RPMI8226 (cell line): ENCODE results near the gene TBKBP1.

Experiments used
- DNase-seq: peaks from one replicate; pipeline ENCODE4 v3.0.0-alpha.2; 2015

Gene TBKBP1

GRCh38 chr17:47700471-47701449 lies 6.8 kb downstream of the TBKBP1 start:
- DNase-seq: no peak

- DNase-seq: no peak
These were observed 7.6 kb downstream of the TBKBP1 start for GRCh38 chr17:47701608-47702007.

DNA sequence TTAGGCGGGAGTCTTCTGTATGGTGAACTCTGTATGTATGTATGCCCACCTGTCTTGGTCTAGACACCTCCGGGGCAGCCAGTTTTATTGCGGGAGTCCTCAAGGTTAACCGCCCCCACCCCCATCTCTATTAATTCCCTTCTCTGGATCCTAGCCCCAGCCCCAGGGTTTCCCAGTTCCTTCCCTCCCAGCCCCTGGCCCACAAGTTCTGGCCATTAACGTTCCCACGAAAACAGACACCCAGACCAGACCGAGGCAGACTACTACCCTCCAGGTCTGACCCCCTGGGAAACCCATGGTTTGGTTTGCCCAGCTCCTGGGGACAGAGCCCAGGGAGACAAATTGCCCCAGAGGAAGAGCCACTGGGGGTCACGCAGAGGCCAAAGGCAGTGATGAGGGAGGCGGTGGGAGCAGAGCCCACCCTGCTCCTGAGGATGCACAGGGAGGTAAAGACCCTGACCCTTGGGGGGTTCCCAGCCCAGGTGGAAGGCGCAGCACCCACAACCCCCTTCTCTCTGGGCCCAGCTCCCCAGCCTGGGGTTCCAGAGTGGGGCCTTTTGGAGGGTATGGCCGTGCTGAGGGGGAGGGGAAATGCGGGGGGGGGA lies 8.5 kb downstream of the TBKBP1 start:
- DNase-seq: no peak

DNA sequence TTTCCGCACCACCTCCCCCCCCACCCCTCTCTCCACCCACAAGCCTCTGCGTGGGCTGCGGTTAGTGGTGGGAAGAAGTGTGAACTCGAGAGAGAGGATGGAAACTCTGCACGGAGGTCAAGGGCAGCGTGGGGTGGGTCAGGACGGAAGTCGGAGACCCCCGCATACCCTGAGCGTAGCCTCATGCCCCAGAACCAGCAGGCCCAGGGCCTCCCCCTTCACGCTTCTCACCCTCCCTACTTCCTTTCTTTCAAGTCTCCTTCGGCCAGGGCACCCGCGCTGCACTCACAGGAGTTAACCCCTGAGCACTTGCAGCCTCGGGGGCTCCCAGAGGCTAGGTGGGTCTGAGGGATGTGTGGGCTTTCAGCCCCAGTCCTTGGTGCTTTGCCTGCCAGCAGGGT lies 9.2 kb downstream of the TBKBP1 start:
- no peak for DNase-seq

GRCh38 chr17:47703671-47704070 lies 9.7 kb downstream of the TBKBP1 start:
- DNase-seq: no peak

DNA sequence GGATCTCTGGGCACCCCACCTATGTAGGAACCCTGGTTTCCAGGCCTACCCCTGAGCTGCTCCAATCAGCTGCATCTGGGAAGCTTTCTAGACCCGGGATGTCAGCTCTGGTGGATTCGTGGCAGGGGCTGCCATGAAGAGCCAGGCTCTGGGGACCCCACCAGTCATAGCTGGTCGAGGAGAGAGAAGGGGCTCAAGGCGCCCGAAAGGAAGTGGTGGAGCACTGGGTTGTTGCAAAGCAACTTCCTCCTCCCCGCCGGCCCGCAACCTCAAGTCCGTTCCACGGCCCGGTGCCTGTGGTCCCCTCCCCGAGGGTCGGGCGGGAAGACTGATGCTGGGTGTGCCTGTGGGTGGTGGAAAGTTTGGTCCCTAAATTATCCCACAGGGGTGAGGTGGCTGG lies 10.2 kb downstream of the TBKBP1 start:
- no peak for DNase-seq

- DNase-seq: no peak
These were observed 10.8 kb downstream of the TBKBP1 start for GRCh38 chr17:47704736-47705135.

- DNase-seq: peak; percentile 45
These were observed 11.9 kb downstream of the TBKBP1 start for GRCh38 chr17:47705536-47706530.

DNA sequence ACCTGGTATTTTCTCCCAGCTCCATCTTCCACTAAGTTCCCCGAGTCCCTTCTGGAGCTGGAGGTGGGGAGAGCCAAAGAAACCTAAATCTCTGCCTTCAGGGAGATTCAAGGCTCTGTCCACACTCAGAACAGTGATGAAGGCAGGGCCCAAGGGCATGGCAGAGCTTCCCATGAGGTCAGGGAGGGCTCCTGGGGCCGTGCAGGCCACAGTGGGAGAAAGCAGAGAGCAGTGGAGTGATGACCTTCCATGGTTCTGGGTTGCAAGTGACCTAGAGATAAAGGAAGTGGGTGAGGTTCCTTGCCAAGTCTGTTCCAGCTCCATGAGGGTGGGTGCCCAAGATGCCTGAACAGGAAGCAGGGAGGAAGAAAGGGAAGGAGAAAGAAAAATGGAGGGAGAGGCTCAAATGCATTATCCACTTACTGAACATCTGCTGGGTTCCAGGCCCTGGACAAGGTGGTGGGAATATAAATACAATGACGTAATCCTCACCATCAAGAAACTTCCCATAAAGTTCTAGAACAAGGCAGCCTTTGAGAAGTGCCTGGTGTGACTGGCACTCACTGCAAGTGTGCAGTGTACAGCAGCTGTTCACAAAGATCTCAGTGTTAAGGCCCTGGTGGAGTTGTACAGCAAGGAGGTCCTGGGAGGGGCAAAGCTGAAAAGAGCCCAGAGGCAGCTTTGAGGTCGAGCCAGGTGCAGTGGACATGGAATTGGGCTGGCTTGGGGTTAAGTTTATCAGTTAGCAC lies 13.3 kb downstream of the TBKBP1 start:
- no peak for DNase-seq

GRCh38 chr17:47707884-47708283 lies 13.9 kb downstream of the TBKBP1 start:
- DNase-seq: no peak

GRCh38 chr17:47708312-47708863 lies 14.4 kb downstream of the TBKBP1 start:
- DNase-seq: no peak

DNA sequence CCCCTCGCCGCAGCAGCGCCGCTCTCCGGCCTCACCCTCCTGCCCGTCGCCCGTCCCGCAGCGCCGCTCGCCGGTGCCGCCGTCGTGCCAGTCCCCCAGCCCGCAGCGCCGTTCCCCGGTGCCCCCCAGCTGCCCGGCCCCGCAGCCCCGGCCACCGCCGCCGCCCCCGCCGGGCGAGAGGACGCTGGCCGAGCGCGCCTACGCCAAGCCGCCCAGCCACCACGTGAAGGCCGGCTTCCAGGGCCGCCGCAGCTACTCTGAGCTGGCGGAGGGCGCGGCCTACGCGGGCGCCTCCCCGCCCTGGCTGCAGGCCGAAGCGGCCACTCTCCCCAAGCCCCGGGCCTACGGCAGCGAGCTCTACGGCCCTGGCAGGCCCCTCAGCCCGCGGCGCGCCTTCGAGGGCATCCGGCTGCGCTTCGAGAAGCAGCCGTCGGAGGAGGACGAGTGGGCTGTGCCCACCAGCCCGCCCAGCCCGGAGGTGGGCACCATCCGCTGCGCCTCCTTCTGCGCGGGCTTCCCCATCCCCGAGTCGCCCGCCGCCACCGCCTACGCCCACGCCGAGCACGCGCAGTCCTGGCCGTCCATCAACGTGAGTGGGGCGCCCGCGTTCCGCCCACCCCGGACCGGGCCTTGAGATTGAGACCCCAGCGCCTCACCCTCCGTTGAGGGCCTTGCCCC lies 15.0 kb downstream of the TBKBP1 start:
- DNase-seq: no peak

GRCh38 chr17:47709594-47709993 lies 15.6 kb downstream of the TBKBP1 start:
- DNase-seq: no peak

DNA sequence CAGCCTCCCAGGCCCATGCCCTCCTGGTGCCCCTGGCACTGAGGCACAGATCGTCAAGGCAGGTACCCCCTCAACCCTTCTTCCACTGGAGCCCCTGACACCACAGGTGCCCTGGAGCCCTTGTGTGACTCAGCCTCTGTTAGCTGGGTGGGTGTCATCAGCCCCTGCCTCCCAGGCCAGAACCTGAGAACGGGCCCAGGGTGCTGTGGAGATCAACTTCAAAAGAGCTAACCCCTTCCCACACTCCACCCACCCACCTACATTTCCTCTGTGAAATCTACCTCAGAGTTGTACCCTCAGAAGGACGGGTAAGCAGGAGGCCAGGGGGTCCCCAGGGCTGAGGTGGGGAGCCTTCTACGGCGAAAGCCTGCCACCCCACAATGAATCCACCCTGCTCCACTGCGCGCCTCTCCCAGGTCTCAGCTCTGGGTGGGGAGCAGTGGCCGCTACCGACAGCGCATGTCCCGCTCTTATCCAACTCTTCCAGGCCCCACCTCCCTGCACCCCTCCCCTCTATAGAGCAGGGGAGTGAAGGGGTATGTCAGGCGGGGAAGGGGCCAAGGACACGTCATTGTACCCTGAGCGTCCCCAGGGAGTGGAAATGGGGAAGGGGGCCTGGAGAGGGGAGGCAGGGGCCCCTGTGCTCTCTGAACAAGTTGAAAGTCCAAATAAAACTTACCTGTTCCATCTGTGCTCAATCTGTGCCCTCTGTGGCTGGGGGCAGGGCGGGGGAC lies 17.6 kb downstream of the TBKBP1 start:
- DNase-seq: no peak

- peak; percentile 46 for DNase-seq
These were observed 18.5 kb downstream of the TBKBP1 start for GRCh38 chr17:47712330-47713023.

DNA sequence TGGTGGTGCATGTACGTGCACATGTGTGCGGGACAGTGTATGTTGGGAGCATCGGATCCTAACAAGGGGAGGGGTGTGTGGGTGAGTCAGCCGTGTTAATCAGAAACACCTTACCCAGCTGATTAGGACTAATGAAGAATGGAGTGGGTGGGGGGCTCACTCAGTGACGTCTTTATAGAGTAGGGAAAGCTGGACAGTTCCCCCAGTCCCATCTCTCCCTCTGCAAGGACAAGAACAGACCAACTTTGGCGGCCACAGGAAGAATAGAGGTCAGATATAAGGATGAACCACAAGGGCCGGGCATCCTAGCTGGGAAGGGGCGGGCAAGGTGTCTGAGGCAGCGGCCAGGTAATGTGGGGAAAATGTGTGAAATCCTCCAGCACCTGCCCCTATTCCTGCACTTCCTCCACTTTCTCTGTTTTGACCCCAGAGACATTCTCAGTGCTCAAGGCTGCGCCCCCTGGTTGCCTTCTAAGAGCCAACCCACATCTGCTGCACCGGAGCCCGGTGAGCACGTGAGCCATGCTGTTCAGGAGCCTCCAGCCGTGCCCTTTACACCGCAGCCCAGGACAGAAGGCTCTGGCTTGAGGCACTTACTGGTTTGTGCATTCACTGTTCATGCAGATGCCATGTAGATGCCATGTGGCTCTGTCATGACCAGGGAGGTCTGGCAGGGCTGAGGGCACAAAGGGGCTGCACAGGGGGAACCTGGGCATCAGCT lies 20.2 kb downstream of the TBKBP1 start:
- peak; percentile 72 for DNase-seq

GRCh38 chr17:47714773-47715396 lies 20.9 kb downstream of the TBKBP1 start:
- peak; percentile 20 for DNase-seq

DNA sequence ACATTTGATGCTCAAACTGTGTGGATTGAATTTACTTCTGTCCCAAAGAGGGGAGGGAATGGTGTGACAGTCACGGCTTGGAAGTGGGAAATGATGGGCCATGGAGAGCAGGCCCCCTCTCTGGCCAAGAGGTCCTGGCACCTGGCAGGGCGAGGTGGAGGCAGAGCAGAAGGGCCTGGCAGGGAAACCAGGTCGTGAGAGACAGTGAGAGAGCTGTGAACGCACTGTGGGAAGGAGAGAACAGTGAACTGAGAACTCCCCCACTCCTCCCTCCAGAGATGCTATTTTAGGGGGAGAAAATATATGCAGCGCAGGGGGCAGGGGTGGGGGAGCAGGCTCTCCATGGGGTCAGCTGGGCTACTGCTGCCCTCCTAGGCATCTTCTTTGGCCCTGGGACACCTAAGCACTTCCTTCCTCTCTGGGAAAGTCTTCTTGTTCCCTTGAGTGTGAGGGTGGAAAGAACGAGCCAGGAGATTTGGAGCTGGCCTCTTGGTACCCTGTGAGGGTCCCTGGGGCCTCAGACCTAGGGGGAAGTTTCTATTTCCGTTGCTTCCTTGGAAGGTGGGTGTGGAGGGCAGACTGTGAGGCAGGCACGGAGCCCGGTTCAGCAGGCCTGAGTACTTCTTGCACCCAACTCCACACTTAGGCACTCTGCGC lies 21.8 kb downstream of the TBKBP1 start:
- no peak for DNase-seq
